ENCODE data around the gene KCNMB1. TPM values are rescaled to one million over a fixed set of nuclear protein-coding genes. Genes with fewer than 3 reads are reported as not detected.
A peak's percentile ranks its signal among the peaks of the same experiment; 100 is the strongest.

Gene KCNMB1
- total RNA-seq (2014; rRNA removed; shearing (Covaris generic)), result not detected in 2 replicates

DNA sequence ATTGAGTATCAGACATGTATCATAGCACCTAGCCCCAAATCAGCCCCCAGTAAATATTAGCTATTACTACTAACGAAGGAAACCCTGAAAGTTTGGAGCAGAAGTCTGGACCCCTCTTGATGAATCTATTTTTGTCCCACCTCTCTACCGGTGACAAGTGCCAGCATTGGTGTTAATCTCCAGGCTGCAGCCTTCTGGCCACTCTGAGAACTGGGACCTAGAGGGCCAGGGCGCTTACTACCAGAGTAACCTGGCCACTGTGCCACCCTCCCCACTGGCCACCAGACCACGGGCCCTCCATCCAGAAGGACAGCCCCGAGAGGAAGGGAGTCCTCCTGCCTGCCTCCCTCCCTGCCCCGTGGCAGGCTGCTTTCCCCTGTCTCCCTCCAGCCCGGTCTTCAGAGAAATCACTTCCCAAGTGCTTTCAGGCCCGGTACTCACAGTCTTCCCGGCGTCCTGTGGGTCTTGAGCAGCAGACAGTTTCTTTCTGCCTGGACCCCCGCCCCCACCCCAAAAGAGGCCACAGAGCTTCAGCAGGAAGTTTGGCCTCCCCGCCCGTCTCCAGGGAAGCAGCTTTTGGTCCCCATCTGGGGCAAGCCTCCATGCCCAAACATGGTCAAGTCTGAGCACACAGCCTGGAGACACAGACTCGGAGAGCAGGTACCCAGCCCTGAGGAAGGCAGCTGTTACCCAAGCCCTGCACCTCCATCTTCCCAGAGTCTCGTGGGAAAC lies at the start of gene KCNMB1:
Gene KCNMB1, minus strand, starts transcription at position 550 of the 732 bp plus-strand sequence. CDS start 3,920 bp downstream, outside the sequence.
- no peak for DNase-seq (ENCODE audit: low read depth)

- DNase-seq (ENCODE audit: low read depth), result no peak
Observed at GRCh38 chr5:170438581-170438980, 49.4 kb upstream of the KCNMB1 start.

- no peak for DNase-seq (ENCODE audit: low read depth)
Observed at GRCh38 chr5:170437621-170438375, 48.6 kb upstream of the KCNMB1 start.

- no peak for DNase-seq (ENCODE audit: low read depth)
Observed at GRCh38 chr5:170436335-170436734, 47.2 kb upstream of the KCNMB1 start.

DNA sequence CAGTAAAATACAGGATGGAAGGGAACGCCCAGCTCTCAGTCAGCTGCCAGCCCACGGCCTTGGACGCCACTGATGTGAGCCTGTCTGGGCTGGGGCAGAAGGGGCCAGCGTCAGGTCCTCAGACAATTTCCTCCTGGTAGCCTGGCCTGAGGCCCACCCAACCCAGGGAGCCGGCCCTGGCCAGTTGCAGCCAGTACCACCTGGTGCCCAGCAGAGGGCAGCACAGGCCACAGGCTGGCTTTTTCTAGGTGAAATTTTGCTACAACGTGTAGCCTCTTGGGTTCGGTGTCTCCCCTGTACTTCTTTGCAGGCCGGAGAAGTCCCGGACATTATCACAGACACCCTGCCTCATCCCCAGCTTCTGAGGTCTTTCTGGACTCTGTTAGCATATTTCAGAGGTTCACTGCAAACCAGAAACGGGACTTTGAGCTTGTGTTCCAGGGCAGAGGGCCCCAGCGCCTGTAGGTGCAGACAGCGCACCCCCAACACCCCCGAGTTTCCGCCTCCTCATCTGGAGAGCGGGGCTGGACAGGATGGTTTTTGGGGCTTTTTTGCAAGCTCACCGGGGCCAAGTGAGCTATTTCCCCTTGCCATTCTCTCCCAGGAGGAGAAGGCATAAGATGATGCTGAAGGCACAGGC lies 45.9 kb upstream of the KCNMB1 start:
- peak; percentile 42 for DNase-seq (ENCODE audit: low read depth)

- no peak for DNase-seq (ENCODE audit: low read depth)
Observed at GRCh38 chr5:170432669-170433068, 43.5 kb upstream of the KCNMB1 start.

DNA sequence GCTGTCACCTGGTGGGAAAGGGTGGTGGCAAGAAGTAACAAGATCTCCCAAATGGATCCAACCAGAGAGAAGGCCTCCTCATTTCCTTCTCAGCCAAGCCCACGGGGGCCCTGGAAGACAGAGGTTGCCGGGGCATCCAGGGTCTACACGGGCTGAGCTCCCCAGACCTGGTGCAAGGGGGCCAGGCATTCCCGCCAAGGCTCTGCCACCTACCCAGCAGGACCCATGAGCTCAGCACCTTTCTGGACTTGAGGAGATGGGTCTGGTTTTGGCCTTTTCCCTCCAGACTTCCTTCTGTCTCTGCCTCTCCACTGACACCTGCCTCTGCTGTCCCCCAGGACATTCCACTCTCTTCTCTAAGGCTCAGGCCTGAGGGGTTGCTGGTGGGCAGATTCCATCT lies 42.4 kb upstream of the KCNMB1 start:
- DNase-seq (ENCODE audit: low read depth), result no peak

DNA sequence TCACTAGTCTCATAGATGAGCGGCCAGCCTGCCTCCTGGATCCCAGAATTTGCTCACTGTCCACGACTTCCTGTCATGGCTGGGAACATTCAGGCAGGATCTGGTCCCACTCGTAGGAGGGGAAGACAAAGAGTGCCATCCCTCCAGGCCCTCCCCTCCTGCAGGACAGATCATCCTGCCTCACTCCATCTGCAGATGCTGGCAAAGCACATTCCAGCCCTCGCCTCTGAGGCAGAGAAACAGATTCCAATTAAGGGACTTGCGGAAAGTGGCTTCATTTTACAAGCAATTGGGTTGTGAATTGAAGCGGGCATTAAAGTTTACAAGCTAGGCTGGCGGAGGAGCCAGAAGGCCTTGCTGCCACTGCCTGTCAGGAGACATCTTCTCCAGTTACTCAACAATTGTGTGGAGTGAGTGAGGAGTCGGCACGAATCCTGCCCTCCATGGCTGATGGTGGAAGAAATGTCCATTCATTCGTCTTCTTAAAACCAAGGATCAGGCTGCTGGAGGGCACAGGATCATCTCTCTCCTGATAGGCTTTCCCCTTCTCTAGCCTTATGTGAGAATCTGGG lies 41.8 kb upstream of the KCNMB1 start:
- peak; percentile 5 for DNase-seq (ENCODE audit: low read depth)

GRCh38 chr5:170430256-170430655 lies 41.1 kb upstream of the KCNMB1 start:
- no peak for DNase-seq (ENCODE audit: low read depth)

GRCh38 chr5:170429014-170429413 lies 39.8 kb upstream of the KCNMB1 start:
- DNase-seq (ENCODE audit: low read depth), result peak; percentile 24

- DNase-seq (ENCODE audit: low read depth), result peak; percentile 32
Observed at GRCh38 chr5:170427672-170428236, 38.6 kb upstream of the KCNMB1 start.

DNA sequence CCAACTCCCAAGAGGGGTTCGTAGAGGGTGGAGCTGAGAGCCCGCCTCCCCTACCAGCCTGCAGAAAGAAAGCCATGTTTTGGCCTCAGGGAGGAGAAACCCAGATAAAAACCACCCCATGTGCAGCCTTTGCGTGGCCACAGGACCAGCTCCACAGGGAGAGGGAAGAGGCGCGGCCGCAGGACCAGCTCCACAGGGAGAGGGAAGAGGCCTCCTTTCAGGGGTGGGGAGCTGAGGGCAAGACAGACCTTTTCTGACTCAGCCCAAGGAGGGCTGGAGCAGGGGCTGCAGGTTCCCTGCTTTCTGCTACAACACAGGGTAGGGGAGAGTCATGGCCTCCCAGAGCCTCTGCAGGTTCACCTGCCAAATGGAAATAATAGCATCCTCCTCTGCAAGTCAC lies 37.6 kb upstream of the KCNMB1 start:
- DNase-seq (ENCODE audit: low read depth), result no peak

DNA sequence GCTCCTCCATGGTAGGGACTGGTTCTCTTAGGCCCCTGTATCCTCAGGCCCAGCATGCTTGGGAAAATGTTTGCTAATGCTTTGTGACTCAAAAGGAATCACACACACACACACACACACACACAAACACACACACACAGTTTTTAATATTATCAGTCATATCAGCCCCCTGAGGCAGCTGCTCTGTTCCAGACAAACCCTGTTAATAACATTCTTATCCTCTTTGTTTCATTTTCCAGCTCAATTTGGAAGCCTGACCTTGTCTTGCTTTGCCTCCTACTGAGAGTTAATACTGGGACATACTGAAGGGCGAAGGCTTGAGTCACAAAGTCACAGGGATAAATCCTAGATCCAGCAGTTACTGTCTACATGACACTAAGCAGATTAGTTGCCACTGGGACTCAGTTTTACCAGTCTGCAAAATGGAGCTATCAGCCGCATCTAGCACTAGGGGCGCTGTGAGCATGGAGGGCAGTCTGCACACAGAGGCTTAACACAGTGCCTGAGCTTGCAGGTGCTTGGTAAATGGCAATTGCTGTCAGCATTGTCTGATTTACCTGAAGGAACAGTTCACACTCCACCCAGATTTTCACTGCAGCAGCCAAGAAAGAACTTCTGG lies 37.1 kb upstream of the KCNMB1 start:
- no peak for DNase-seq (ENCODE audit: low read depth)

- DNase-seq (ENCODE audit: low read depth), result no peak
Observed at GRCh38 chr5:170425731-170426130, 36.6 kb upstream of the KCNMB1 start.

- no peak for DNase-seq (ENCODE audit: low read depth)
Observed at GRCh38 chr5:170424629-170425028, 35.5 kb upstream of the KCNMB1 start.

- no peak for DNase-seq (ENCODE audit: low read depth)
Observed at GRCh38 chr5:170423692-170424091, 34.5 kb upstream of the KCNMB1 start.

- DNase-seq (ENCODE audit: low read depth), result no peak
Observed at GRCh38 chr5:170421826-170422225, 32.7 kb upstream of the KCNMB1 start.

DNA sequence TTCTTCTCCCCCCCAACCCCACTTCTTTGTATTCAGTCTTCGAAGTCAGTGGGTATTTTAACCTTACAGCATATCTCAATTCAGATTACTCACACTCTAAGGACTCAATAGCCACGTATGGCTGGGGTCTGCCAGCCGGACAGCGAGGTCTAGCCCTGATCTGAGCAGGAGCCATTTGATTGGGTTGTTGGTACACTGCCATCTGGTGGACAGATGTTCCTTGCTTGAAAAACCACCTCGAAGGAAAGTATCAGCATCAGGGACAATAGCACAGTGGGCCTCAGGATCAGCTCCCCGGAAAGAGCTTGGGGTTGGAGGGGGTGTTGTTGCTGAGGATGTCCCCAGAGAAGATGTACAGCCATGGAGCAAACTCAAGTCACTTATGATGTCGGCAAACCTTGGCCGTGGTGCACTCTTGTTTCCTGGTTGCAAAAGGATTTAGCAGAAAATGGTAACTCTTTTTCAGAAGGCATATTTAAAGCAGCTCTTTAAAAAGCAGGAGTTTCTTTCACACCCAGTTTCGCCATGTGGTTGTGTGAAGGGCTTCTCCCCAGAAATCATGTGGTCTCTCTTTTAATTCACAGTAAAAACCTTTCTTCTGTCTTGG lies 31.7 kb upstream of the KCNMB1 start:
- peak; percentile 59 for DNase-seq (ENCODE audit: low read depth)

DNA sequence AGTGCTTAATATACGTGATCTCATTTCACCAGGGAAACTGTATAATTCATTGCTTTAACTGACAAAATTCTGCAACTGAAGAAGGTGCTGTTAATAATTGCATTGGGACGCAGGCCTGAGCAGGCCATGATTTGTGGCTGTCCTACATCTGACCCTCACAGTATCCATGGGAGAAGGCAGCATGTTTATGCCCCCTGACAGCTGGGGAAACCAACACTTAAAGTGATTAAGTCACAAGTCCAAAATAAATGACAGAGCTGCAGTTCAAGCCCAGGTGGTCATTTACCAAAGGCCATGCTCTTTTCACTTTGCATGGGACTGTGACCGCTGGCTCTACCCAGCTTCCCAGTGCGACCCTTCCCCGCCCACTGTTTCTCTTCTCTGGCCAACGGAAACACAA lies 30.5 kb upstream of the KCNMB1 start:
- no peak for DNase-seq (ENCODE audit: low read depth)

DNA sequence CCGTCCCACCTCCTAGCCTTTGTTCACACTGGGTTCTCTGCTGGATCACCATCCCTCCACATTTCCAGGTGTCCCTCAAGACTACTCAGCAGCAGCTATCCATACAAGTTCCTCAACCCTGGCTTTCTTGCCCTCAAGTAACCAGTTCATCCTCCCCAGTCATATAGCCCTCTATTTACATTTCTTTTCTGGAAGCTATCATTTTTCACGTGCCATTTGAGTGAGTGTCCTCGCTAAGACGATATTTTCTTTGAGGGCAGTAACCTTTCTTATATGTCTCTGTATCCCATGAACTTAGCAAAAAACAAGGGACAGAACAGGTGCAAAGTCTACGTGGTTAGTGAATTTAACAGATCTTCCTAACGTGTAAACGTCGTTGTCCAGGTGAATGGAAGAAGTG lies 29.6 kb upstream of the KCNMB1 start:
- DNase-seq (ENCODE audit: low read depth), result no peak

GRCh38 chr5:170416526-170416925 lies 27.4 kb upstream of the KCNMB1 start:
- no peak for DNase-seq (ENCODE audit: low read depth)
